H9 (cell line): ENCODE data around the gene IPO13. TPM values are rescaled to one million over a fixed set of nuclear protein-coding genes. Genes with fewer than 3 reads are reported as not detected.

Source experiments
- DNase-seq: peaks from one replicate; pipeline ENCODE4 v3.0.0-alpha.2; 2017
- H2AFZ ChIP-seq: one replicate; pipeline ENCODE4 v1.6.1; 2013; ENCODE audit warnings: mild to moderate bottlenecking, low read length, control low read depth, moderate library complexity
- H2AK5ac ChIP-seq: 2 replicates; pipeline ENCODE4 v1.6.1; 2013; ENCODE audit warnings: low read length, control low read depth, mixed read lengths; ENCODE audit not compliant: insufficient read length
- H2BK120ac ChIP-seq: one replicate; pipeline ENCODE4 v1.6.1; 2013; ENCODE audit warnings: low read depth, mild to moderate bottlenecking, low read length, control low read depth, inconsistent platforms; ENCODE audit not compliant: poor library complexity, severe bottlenecking
- H2BK12ac ChIP-seq: 2 replicates; pipeline ENCODE4 v1.6.1; 2013; ENCODE audit warnings: low read length, control low read depth, mixed read lengths, low read depth; ENCODE audit not compliant: insufficient read length
- H2BK15ac ChIP-seq: 2 replicates; pipeline ENCODE4 v1.6.1; 2013; ENCODE audit warnings: low read depth, low read length, control low read depth
- H2BK20ac ChIP-seq: one replicate; pipeline ENCODE4 v1.6.1; 2013; ENCODE audit warnings: low read depth, mild to moderate bottlenecking, low read length, control low read depth, inconsistent platforms; ENCODE audit not compliant: poor library complexity, severe bottlenecking
- H2BK5ac ChIP-seq: 2 replicates; pipeline ENCODE4 v1.6.1; 2013; ENCODE audit warnings: low read length, control low read depth, mixed read lengths; ENCODE audit not compliant: insufficient read length
- H3K14ac ChIP-seq: 2 replicates; pipeline ENCODE4 v1.6.1; 2013; ENCODE audit warnings: low read length, control low read depth; ENCODE audit not compliant: insufficient read depth
- H3K18ac ChIP-seq: 2 replicates; pipeline ENCODE4 v1.6.1; 2013; ENCODE audit warnings: low read depth, mild to moderate bottlenecking, mixed read lengths, low read length, control low read depth; ENCODE audit not compliant: insufficient read length
- H3K23ac ChIP-seq: 2 replicates; pipeline ENCODE4 v1.6.1; 2013; ENCODE audit warnings: low read length, control low read depth, mixed read lengths, low read depth; ENCODE audit not compliant: insufficient read length
- H3K23me2 ChIP-seq: 2 replicates; pipeline ENCODE4 v1.6.1; 2013; ENCODE audit warnings: low read depth, mild to moderate bottlenecking, mixed read lengths, low read length, control low read depth; ENCODE audit not compliant: insufficient read length, poor library complexity, severe bottlenecking
- H3K27ac ChIP-seq: 2 replicates; pipeline ENCODE4 v1.5.1; 2013; ENCODE audit warnings: low read length, control low read depth, mixed read lengths, low read depth; ENCODE audit not compliant: insufficient read length
- H3K27me3 ChIP-seq: 2 replicates; pipeline ENCODE4 v1.6.1; 2013; ENCODE audit warnings: low read length, control low read depth, inconsistent platforms; ENCODE audit not compliant: insufficient read depth
- H3K4ac ChIP-seq: 2 replicates; pipeline ENCODE4 v1.6.1; 2013; ENCODE audit warnings: low read depth, mild to moderate bottlenecking, control low read depth, inconsistent platforms, low read length, moderate library complexity
- H3K4me1 ChIP-seq: 2 replicates; pipeline ENCODE4 v1.6.1; 2013; ENCODE audit warnings: low read length, control low read depth, inconsistent platforms; ENCODE audit not compliant: insufficient read depth
- H3K4me2 ChIP-seq: 2 replicates; pipeline ENCODE4 v1.6.1; 2013; ENCODE audit warnings: low read length, control low read depth, mixed read lengths; ENCODE audit not compliant: insufficient read length, insufficient read depth
- H3K56ac ChIP-seq: 2 replicates; pipeline ENCODE4 v1.6.1; 2013; ENCODE audit warnings: low read depth, mild to moderate bottlenecking, mixed read lengths, low read length, control low read depth; ENCODE audit not compliant: insufficient read length
- H3K79me1 ChIP-seq: 2 replicates; pipeline ENCODE4 v1.6.1; 2013; ENCODE audit warnings: low read depth, mild to moderate bottlenecking, moderate library complexity, low read length, control low read depth, inconsistent platforms; ENCODE audit not compliant: insufficient read depth, poor library complexity, severe bottlenecking
- H3K79me2 ChIP-seq: 2 replicates; pipeline ENCODE4 v1.6.1; 2013; ENCODE audit warnings: low read length, control low read depth, inconsistent platforms; ENCODE audit not compliant: insufficient read depth
- H3K9ac ChIP-seq: 2 replicates; pipeline ENCODE4 v1.6.1; 2013; ENCODE audit warnings: low read length, control low read depth, mixed read lengths; ENCODE audit not compliant: insufficient read length; ENCODE audit errors: extremely low read depth
- H3K9me3 ChIP-seq: one replicate; pipeline ENCODE4 v1.6.1; 2013; ENCODE audit warnings: low read depth, low read length, inconsistent platforms; ENCODE audit not compliant: control insufficient read depth
- H3T11ph ChIP-seq: one replicate; pipeline ENCODE4 v1.6.1; 2013; ENCODE audit warnings: mild to moderate bottlenecking, low read length, control low read depth, inconsistent platforms
- H4K20me1 ChIP-seq: one replicate; pipeline ENCODE4 v1.6.1; 2013; ENCODE audit not compliant: control insufficient read depth, insufficient read length, insufficient read depth
- H4K5ac ChIP-seq: 2 replicates; pipeline ENCODE4 v1.6.1; 2013; ENCODE audit warnings: low read depth, mild to moderate bottlenecking, mixed read lengths, low read length, control low read depth; ENCODE audit not compliant: insufficient read length
- H4K8ac ChIP-seq: replicated peaks from 2 replicates; pipeline ENCODE4 v1.6.1; 2013; ENCODE audit warnings: low read length, control low read depth, mixed read lengths, low read depth; ENCODE audit not compliant: insufficient read length
- H4K91ac ChIP-seq: 2 replicates; pipeline ENCODE4 v1.6.1; 2013; ENCODE audit warnings: low read depth, mild to moderate bottlenecking, moderate library complexity, mixed read lengths, low read length, control low read depth; ENCODE audit not compliant: insufficient read length
- H3K27ac Mint-ChIP-seq, 3 experiments: 2 replicates in 2 of 3; 3 replicates in 1 of 3; pipeline ENCODE4 v1.8.0; 2020 to 2021; ENCODE audit warnings: mixed read lengths in 3 of 3, mild to moderate bottlenecking in 1 of 3, moderate library complexity in 1 of 3
- H3K27me3 Mint-ChIP-seq: 2 replicates; pipeline ENCODE4 v1.8.0; 2021; ENCODE audit warnings: low read depth, mild to moderate bottlenecking, moderate library complexity, mixed read lengths
- H3K36me3 Mint-ChIP-seq, 3 experiments: 2 replicates in 2 of 3; 3 replicates in 1 of 3; pipeline ENCODE4 v1.8.0; 2020 to 2021; ENCODE audit warnings: low read depth in 3 of 3, mixed read lengths in 3 of 3; ENCODE audit not compliant: insufficient read depth in 1 of 3
- H3K4me1 Mint-ChIP-seq, 2 experiments: 2 replicates each; pipeline ENCODE4 v1.8.0; 2020; ENCODE audit warnings: mixed read lengths in 2 of 2
- H3K4me3 Mint-ChIP-seq, 2 experiments: 2 replicates in 1 of 2; 3 replicates in 1 of 2; pipeline ENCODE4 v1.8.0; 2020 to 2021; ENCODE audit warnings: mild to moderate bottlenecking in 2 of 2, mixed read lengths in 2 of 2, moderate library complexity in 1 of 2
- H3K9me3 Mint-ChIP-seq, 2 experiments: 2 replicates in 1 of 2; 3 replicates in 1 of 2; pipeline ENCODE4 v1.8.0; 2020; ENCODE audit warnings: mild to moderate bottlenecking in 2 of 2, mixed read lengths in 2 of 2, moderate library complexity in 1 of 2
- WGBS: extraction: QIAGEN DNeasy Blood & Tissue Kit; methylation state at CpG from one replicate; pipeline ENCODE4 v1.1.7; 2013; ENCODE audit warnings: missing lambda C conversion rate, low lambda C conversion rate, mixed read lengths; ENCODE audit not compliant: insufficient read length; ENCODE audit errors: extremely low coverage; 5-methylcytosine and 5-hydroxymethylcytosine counted together
- total RNA-seq: library from RNA; stranded (reverse); gene quantifications from 2 replicates; pipeline ENCODE4 v1.2.1, GENCODE V29; 2021
- TF ChIP-seq, protein P1 (sequence below): fragments of 200-600 bp; sonication (generic); conservative IDR thresholded peaks from 3 replicates; pipeline ENCODE4 v1.8.0; 2021; ENCODE audit warnings: antibody characterized with exemption, mild to moderate bottlenecking

The IPO13 gene
- total RNA-seq, 1 experiment from 2014 or later: 24.5 TPM

DNA sequence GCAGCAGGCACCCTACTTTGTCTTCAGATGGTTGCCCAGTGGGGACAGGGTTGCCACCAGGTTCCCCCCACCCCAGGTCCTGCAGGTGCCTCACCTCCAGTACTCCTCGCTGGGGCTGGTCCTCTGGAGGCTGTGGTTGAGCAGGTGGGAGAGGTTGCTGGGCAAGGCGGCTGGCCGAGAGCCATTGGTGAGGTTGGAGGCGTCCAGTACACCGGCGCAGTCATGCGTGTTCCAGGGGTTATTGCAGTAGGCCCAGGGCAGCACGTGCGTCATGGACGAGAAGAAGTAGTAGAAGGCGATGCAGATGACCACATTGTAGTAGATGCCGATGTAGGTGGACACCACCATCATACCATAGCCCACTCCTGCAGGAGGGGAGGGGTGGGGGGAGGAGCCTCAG lies 61.5 kb downstream of the IPO13 start:
- Histone ChIP-seq H3K4me2 (no peak overlapping the region), H3K4ac (no peak overlapping the region), H2BK120ac (no peak overlapping the region), H2AFZ (no peak overlapping the region), H3K56ac (no peak overlapping the region), H3K23ac (no peak overlapping the region), H2BK20ac (no peak overlapping the region), H4K20me1 (no peaks in the 10 kb centered on the region), H3K79me1 (no peaks in the 10 kb centered on the region), H2BK12ac (no peak overlapping the region), H3K9ac (no peak overlapping the region), H3K27me3 (no peaks in the 10 kb centered on the region), H3K14ac (no peak overlapping the region), H3K23me2 (no peaks in the 10 kb centered on the region), H2BK15ac (no peak overlapping the region), H3K9me3 (no peaks in the 10 kb centered on the region), H3T11ph (no peak overlapping the region), H3K27ac (no peak overlapping the region), H4K5ac (no peak overlapping the region), H4K8ac (no peak overlapping the region), H2AK5ac (no peak overlapping the region), H3K79me2 (no peaks in the 10 kb centered on the region), H3K18ac (no peak overlapping the region), H3K4me1 (peaks cover 3% of the 10 kb centered on the region; the same call in 1 of the 2 replicates), H2BK5ac (no peak overlapping the region), H4K91ac (no peak overlapping the region)
- no CpG with 5 or more reads among the region's 12 CpGs for WGBS
- Mint-ChIP-seq H3K27me3 (no peaks in the 10 kb centered on the region; the same call in 1 of the 2 replicates), H3K4me3 (peak overlapping the region in 1 of 2 experiments; percentile 38; a peak in 2 of 5 replicates), H3K4me1 (peaks cover 8 to 11% of the 10 kb centered on the region in 2 experiments), H3K9me3 (no peaks in the 10 kb centered on the region), H3K36me3 (peaks cover 11 to 36% (median 28%) of the 10 kb centered on the region in 3 experiments), H3K27ac (no peak overlapping the region; a peak in 2 of 7 replicates)
- TF ChIP-seq, protein P1, sequence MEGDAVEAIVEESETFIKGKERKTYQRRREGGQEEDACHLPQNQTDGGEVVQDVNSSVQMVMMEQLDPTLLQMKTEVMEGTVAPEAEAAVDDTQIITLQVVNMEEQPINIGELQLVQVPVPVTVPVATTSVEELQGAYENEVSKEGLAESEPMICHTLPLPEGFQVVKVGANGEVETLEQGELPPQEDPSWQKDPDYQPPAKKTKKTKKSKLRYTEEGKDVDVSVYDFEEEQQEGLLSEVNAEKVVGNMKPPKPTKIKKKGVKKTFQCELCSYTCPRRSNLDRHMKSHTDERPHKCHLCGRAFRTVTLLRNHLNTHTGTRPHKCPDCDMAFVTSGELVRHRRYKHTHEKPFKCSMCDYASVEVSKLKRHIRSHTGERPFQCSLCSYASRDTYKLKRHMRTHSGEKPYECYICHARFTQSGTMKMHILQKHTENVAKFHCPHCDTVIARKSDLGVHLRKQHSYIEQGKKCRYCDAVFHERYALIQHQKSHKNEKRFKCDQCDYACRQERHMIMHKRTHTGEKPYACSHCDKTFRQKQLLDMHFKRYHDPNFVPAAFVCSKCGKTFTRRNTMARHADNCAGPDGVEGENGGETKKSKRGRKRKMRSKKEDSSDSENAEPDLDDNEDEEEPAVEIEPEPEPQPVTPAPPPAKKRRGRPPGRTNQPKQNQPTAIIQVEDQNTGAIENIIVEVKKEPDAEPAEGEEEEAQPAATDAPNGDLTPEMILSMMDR: no peak
- no peak for DNase-seq
